Inflammatory macrophage treated with lipopolysaccharide for 1 hour (primary cell): ENCODE data around the gene CRYGN.
A peak's percentile ranks its signal among the peaks of the same experiment; 100 is the strongest.

Source experiments
- DNase-seq, 2 donors: peaks; one replicate each; pipeline ENCODE4 v3.0.0-alpha.2; 2020 to 2022

The CRYGN gene, protein sequence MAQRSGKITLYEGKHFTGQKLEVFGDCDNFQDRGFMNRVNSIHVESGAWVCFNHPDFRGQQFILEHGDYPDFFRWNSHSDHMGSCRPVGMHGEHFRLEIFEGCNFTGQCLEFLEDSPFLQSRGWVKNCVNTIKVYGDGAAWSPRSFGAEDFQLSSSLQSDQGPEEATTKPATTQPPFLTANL

DNA sequence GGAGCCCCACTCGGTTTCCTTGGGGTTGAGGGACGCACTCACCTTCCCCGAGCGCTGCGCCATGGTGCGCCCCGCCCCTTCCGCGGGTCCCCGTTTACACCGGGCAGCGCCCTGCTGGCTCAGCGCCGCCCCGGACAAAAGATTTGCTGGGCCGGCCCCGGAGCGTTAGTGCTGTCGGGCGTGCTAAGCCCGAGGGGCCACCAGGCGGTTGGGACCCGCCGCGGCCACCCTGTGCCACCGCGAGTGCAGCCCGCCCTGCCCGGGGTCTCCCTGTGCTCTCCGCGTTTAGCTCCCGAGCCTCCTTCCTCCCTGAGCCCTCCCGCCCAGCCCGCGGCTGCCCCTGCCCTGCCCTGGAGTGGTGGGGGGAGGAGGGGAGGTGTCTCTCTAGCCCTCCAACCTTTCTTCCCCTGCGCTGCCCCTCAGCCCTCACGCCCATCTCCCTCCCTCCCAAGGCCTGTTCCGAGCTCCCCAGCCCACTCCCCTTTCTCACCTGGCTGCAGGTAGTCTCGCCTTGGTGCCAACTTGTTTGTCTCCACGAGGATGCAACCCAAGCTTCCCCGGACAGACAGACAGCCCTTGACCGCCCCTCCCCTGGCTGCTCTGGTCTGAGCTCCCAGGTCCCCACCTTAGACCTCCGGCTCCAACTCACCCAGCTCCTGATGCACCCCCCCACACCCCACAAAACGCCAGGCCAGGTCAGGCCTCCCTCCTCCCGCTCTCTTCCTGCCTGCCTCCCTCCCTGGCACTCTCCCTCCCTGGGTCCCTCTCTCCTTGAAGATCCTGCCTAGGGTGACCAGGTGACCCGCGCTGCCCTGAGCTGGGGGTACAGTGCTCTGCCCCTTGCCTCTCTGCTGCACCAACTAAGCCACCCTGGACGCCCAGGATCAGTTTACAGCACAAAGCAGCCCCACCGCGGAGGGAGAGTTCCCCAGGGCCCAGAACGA is at the start of gene CRYGN:
TSS of gene CRYGN (minus strand) at position 287 of the 944 bp plus-strand sequence. CDS start at position 63, 224 bp downstream.
- DNase-seq, result no peak

DNA sequence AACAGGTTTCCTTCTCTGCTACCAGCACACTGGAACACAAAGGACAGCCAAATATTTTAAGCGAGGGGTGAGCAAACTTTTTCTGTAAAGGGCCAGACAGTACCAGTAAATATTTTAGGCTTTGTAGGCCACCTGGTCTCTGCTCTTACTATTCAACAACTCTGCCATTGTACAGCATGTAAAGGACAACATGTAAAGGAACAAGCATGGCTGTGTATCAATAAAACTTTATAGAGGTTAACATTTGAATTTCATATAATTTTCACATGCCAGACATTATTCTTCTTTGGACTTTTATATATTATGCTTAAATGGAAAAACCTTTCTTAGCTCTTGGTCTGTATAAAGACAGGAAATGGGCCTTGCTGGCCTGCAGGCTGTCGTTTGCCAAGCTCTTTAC is 49.6 kb upstream of the CRYGN start:
- DNase-seq, result no peak

DNA sequence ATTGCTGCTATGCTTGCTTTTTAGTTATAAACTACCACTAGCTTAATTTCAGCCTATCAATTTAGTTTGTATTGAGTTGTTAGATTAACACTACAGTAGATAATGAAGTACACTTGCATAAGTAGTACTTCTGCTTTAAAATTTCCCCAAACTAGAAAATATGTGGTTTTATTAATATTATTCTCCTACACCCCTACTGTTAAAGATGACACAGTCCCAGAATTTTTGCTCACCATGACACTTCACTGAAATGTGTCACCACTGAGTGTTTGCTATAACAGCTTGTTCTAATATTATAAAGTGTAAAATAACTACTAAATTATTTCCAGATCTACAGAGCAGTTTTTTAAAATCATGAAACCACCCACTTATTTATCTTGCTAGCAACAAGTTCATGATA is 48.2 kb upstream of the CRYGN start:
- peak; percentile 66 to 67 for DNase-seq

- no peak for DNase-seq
Observed at GRCh38 chr7:151487228-151487627, 47.3 kb upstream of the CRYGN start.

- DNase-seq, result no peak
Observed at GRCh38 chr7:151486074-151486473, 46.1 kb upstream of the CRYGN start.

GRCh38 chr7:151484971-151485707 is 45.2 kb upstream of the CRYGN start:
- peak; percentile 45 to 57 for DNase-seq

GRCh38 chr7:151483711-151483983 is 43.7 kb upstream of the CRYGN start:
- no peak for DNase-seq

DNA sequence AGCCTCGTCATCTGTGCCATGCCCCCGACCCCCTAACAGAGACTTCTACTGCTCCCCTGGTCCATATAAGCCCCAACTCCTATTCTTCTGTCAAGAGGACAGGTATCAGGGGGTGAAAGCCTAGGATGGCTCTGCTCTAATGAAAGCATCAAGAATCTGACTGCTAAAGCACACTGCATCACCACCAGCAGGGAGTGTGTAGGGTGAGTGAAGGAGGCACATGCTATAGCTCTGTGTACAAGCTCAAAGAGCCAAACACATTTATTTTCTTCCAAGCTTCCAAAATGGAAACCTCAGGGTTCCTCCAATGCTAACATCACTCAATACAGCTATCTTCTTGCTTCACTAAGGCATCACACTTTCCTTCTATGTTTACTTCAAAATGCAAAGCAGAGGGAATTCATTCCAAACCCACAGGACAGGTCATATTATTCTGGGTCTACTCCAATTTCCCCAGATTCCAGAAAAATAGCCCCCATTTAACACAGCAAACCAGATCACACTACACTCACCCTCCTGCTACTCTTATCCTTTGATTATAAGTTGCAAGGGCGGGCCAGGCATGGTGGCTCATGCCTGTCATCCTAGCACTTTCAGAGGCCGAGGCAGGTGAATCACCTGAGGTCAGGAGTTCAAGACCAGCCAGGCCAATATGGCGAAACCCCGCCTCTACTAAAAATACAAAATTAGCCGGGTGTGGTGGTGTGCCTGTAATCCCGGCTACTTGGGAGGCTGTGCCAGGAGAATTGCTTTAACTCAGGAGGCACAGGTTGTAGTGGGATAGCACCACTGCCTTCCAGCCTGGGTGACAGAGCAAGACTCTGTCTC is 43.2 kb upstream of the CRYGN start:
- DNase-seq, result no peak

GRCh38 chr7:151481650-151482505 is 41.9 kb upstream of the CRYGN start:
- no peak for DNase-seq

DNA sequence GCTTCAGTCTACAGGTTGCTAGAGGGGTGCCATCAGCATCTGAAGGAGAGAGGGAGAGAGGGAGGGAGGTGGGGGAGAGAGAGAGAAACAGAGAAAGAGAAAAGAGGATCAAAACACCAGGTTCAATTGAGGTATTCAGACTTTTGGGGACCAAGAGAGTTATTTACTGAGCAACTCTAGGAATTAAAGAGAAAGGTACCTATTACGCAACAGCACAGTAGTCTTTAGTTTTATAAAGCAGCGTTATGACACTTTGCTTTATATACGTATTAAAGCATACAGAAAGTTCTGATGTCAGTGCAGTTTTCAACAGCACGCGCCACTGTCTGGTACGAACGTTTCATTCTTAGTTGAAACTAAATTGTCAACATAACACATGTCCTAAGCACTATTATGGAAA is 37.9 kb upstream of the CRYGN start:
- DNase-seq, result no peak

GRCh38 chr7:151472644-151473380 is 32.9 kb upstream of the CRYGN start:
- DNase-seq, result no peak

GRCh38 chr7:151470711-151471110 is 30.8 kb upstream of the CRYGN start:
- no peak for DNase-seq

GRCh38 chr7:151469281-151469680 is 29.3 kb upstream of the CRYGN start:
- DNase-seq, result no peak

GRCh38 chr7:151468217-151469018 is 28.5 kb upstream of the CRYGN start:
- no peak for DNase-seq

DNA sequence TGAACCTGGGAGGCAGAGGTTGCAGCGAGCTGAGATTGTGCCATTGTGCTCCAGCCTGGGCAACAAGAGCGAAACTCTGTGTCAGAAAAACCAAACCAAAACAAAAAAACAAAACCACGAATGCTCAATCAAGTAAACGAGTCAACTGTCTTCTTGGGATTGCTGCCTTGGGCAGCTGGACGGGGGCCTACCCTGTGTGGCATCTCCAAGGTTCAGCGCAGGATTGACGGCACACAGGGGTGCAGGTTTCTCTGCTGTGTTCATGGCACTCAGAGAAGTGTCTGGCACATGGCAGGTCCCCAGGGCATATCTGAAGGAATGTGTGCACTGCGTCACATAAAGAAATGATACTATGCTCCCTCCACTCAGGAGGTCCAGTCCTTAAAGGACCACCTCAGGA is 25.2 kb upstream of the CRYGN start:
- no peak for DNase-seq

DNA sequence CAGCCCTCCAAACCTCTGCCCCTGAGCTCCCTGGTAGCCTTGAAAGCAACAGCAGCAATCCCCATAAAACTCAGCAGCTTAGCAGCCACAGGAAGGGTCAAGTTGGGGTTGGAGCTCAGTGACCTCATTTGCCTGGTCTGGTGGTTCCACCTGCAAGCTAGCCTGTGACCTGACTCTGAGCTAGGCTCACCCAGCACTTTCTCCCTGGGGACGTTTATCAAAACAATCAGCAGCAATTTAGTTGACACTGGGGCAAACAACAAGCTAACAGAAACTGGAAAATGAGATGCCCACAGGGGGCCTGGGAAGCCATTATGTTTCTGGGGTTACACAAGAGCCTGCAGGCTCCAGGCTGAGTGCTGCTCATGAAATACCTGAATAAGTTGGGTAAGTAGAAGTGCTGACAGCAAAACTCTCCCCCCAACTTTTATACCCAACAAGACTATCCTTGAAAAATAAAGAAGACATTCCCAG is 22.4 kb upstream of the CRYGN start:
- DNase-seq, result no peak

- no peak for DNase-seq
Observed at GRCh38 chr7:151461942-151462230, 21.9 kb upstream of the CRYGN start.

- DNase-seq, result no peak
Observed at GRCh38 chr7:151461096-151461941, 21.4 kb upstream of the CRYGN start.

GRCh38 chr7:151460474-151460855 is 20.5 kb upstream of the CRYGN start:
- no peak for DNase-seq
